ENCODE measurements around the gene PHB1. TPM values are rescaled to one million over a fixed set of nuclear protein-coding genes. Genes with fewer than 3 reads are reported as not detected.

The PHB1 gene
- total RNA-seq, 1 experiment from 2014 or later, result 325 TPM

- Histone ChIP-seq H2BK12ac (ENCODE audit: insufficient read length, low read depth, low read length) (no peak overlapping the region), H2BK15ac (ENCODE audit: low read depth, low read length) (no peak overlapping the region), H4K91ac (ENCODE audit: insufficient read length, low read depth, low read length) (no peak overlapping the region), H3K79me1 (ENCODE audit: insufficient read depth, low read depth, low read length, poor library complexity, severe bottlenecking) (no peaks in the 10 kb centered on the region), H3K4ac (ENCODE audit: low read depth, low read length) (no peak overlapping the region), H3K4me1 (ENCODE audit: insufficient read depth, low read length) (peaks cover 12% of the 10 kb centered on the region), H3K9ac (ENCODE audit: extremely low read depth, insufficient read length, low read length) (no peak overlapping the region), H2BK20ac (ENCODE audit: low read depth, low read length, poor library complexity, severe bottlenecking) (no peak overlapping the region), H3K18ac (ENCODE audit: insufficient read length, low read depth, low read length) (no peak overlapping the region), H3K4me2 (ENCODE audit: insufficient read depth, insufficient read length, low read length) (no peak overlapping the region), H3K23ac (ENCODE audit: insufficient read length, low read depth, low read length) (no peak overlapping the region), H2BK120ac (ENCODE audit: low read depth, low read length, poor library complexity, severe bottlenecking) (no peak overlapping the region), H3K27me3 (ENCODE audit: insufficient read depth, low read length) (no peaks in the 10 kb centered on the region), H3K56ac (ENCODE audit: insufficient read length, low read depth, low read length) (no peak overlapping the region), H3K23me2 (ENCODE audit: insufficient read length, low read depth, low read length, poor library complexity, severe bottlenecking) (peaks cover 2% of the 10 kb centered on the region), H4K8ac (replicated peaks; ENCODE audit: insufficient read length, low read depth, low read length) (no peak overlapping the region), H3K79me2 (ENCODE audit: insufficient read depth, low read length) (no peaks in the 10 kb centered on the region), H3K27ac (ENCODE audit: insufficient read length, low read depth, low read length) (no peak overlapping the region), H4K5ac (ENCODE audit: insufficient read length, low read depth, low read length) (no peak overlapping the region), H3T11ph (ENCODE audit: low read length) (no peak overlapping the region), H3K9me3 (ENCODE audit: control insufficient read depth, low read depth, low read length) (no peaks in the 10 kb centered on the region), H2AK5ac (ENCODE audit: insufficient read length, low read length) (no peak overlapping the region), H2AFZ (ENCODE audit: low read length) (no peak overlapping the region), H3K14ac (ENCODE audit: insufficient read depth, low read length) (no peak overlapping the region), H4K20me1 (ENCODE audit: control insufficient read depth, insufficient read depth, insufficient read length) (no peaks in the 10 kb centered on the region), H2BK5ac (ENCODE audit: insufficient read length, low read length) (no peak overlapping the region)
- Mint-ChIP-seq H3K4me3 (no peak overlapping the region), H3K27ac (peak overlapping the region in 2 of 3 experiments; percentile 29 to 42; a peak in 3 of 7 replicates), H3K27me3 (ENCODE audit: low read depth) (no peaks in the 10 kb centered on the region), H3K9me3 (no peaks in the 10 kb centered on the region), H3K36me3 (ENCODE audit: insufficient read depth in 1 of 3, low read depth in 3 of 3) (no peaks in the 10 kb centered on the region), H3K4me1 (peaks cover 37 to 57% of the 10 kb centered on the region in 2 experiments)
- no peak for TF ChIP-seq CTCF (conservative IDR thresholded peaks at IDR 0.05)
- no peak for DNase-seq
- WGBS (ENCODE audit: extremely low coverage, insufficient read length, low lambda C conversion rate), result no CpG with 5 or more reads among the region's 7 CpGs
Observed at GRCh38 chr17:49372425-49372824, 42.3 kb downstream of the PHB1 start.

All from H9 (cell line).